Neural crest cell (in vitro differentiated cells): ENCODE data around the gene FAF2. TPM values are rescaled to one million over a fixed set of nuclear protein-coding genes. Genes with fewer than 3 reads are reported as not detected.
A peak's percentile ranks its signal among the peaks of the same experiment; 100 is the strongest.

Experiments used
- DNase-seq: peaks from one replicate; pipeline ENCODE4 v3.0.0; 2021; ENCODE audit warnings: low read depth, mixed read lengths, low spot score
- H3K27ac Mint-ChIP-seq: one replicate; pipeline ENCODE4 v1.8.0; 2021; ENCODE audit warnings: mild to moderate bottlenecking, mixed read lengths; ENCODE audit not compliant: unreplicated experiment
- H3K27me3 Mint-ChIP-seq: 2 replicates; pipeline ENCODE4 v1.8.0; 2021; ENCODE audit warnings: low read depth, mild to moderate bottlenecking, mixed read lengths
- H3K36me3 Mint-ChIP-seq: 2 replicates; pipeline ENCODE4 v1.8.0; 2021; ENCODE audit warnings: low read depth, mild to moderate bottlenecking, mixed read lengths
- H3K4me1 Mint-ChIP-seq: 2 replicates; pipeline ENCODE4 v1.8.0; 2021; ENCODE audit warnings: mixed read lengths
- H3K4me3 Mint-ChIP-seq: one replicate; pipeline ENCODE4 v1.8.0; 2021; ENCODE audit warnings: mild to moderate bottlenecking, mixed read lengths
- H3K9me3 Mint-ChIP-seq: 2 replicates; pipeline ENCODE4 v1.8.0; 2021; ENCODE audit warnings: mixed read lengths
- total RNA-seq: library from RNA; stranded (reverse); gene quantifications from 2 replicates; pipeline ENCODE4 v1.2.1, GENCODE V29; 2021
- TF ChIP-seq, protein P1 (sequence below): fragments of 200-600 bp; sonication (generic); conservative IDR thresholded peaks from 2 replicates; pipeline ENCODE4 v1.5.0; 2021; ENCODE audit warnings: antibody characterized with exemption, mild to moderate bottlenecking

FAF2 gene
- total RNA-seq, 1 donor from 2014 or later, result 50.3 TPM

GRCh38 chr5:176492431-176492830 is 44.2 kb downstream of the FAF2 start:
- H3K27ac Mint-ChIP-seq, result peak overlapping the region; percentile 69
- TF ChIP-seq, protein P1, sequence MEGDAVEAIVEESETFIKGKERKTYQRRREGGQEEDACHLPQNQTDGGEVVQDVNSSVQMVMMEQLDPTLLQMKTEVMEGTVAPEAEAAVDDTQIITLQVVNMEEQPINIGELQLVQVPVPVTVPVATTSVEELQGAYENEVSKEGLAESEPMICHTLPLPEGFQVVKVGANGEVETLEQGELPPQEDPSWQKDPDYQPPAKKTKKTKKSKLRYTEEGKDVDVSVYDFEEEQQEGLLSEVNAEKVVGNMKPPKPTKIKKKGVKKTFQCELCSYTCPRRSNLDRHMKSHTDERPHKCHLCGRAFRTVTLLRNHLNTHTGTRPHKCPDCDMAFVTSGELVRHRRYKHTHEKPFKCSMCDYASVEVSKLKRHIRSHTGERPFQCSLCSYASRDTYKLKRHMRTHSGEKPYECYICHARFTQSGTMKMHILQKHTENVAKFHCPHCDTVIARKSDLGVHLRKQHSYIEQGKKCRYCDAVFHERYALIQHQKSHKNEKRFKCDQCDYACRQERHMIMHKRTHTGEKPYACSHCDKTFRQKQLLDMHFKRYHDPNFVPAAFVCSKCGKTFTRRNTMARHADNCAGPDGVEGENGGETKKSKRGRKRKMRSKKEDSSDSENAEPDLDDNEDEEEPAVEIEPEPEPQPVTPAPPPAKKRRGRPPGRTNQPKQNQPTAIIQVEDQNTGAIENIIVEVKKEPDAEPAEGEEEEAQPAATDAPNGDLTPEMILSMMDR, result no peak
- H3K36me3 Mint-ChIP-seq, result peaks cover 19% of the 10 kb centered on the region
- H3K9me3 Mint-ChIP-seq, result no peaks in the 10 kb centered on the region
- no peaks in the 10 kb centered on the region for H3K4me1 Mint-ChIP-seq
- no peak for DNase-seq
- H3K27me3 Mint-ChIP-seq, result no peaks in the 10 kb centered on the region
- no peak overlapping the region for H3K4me3 Mint-ChIP-seq

DNA sequence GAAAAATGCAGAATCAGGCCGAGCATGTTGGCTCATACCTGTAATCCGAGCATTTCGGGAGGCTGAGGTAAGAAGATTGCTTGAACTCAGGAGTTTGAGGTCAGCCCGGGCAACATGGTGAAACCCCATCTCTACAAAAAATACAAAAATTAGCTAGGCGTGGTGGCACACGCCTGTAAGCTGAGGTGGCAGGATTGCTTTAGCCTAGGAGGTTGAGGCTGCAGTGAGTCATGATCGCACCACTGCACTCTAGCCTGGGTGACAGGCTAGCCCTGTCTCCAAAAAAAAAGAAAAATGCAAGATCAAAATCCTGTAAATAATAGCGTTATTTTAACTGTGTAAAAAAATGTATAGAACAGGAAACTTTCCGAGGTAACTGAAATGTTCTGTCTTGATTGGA is 49.7 kb downstream of the FAF2 start:
- H3K27ac Mint-ChIP-seq, result peak overlapping the region; percentile 27
- H3K4me1 Mint-ChIP-seq, result no peaks in the 10 kb centered on the region

DNA sequence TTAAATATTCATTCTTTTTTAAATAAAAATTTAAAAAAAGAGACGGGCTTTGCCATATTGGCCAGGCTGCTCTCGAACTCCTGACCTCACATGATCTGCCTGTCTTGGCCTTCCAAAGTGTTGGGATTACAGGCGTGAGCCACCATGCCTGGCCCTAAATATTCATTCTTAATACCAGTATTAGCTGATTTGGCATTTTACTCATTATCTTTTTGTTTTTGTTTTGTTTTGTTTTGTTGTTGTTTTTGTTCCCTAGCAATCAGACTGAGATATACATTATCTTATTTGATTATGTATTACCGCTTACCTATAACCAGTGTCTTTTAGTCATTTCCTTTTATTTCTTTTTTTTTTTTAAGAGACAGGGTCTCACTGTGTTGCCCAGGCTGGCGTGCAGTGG is 51.1 kb downstream of the FAF2 start:
- Mint-ChIP-seq H3K27ac (no peak overlapping the region), H3K4me1 (no peaks in the 10 kb centered on the region), H3K4me3 (no peak overlapping the region), H3K27me3 (no peaks in the 10 kb centered on the region), H3K9me3 (no peaks in the 10 kb centered on the region), H3K36me3 (peaks cover 12% of the 10 kb centered on the region)
- no peak for DNase-seq
- TF ChIP-seq, protein P1, result no peak

More for the DNA sequence above, 49.7 kb downstream of the FAF2 start:
- Mint-ChIP-seq H3K27me3 (no peaks in the 10 kb centered on the region), H3K36me3 (peaks cover 12% of the 10 kb centered on the region), H3K9me3 (no peaks in the 10 kb centered on the region), H3K4me3 (no peak overlapping the region)
- DNase-seq, result no peak
- TF ChIP-seq, protein P1, result no peak

- Mint-ChIP-seq H3K36me3 (peaks cover 16% of the 10 kb centered on the region), H3K27ac (no peak overlapping the region), H3K27me3 (no peaks in the 10 kb centered on the region), H3K9me3 (no peaks in the 10 kb centered on the region), H3K4me3 (no peak overlapping the region), H3K4me1 (no peaks in the 10 kb centered on the region)
- TF ChIP-seq, protein P1, result no peak
- no peak for DNase-seq
These were observed 52.3 kb downstream of the FAF2 start for GRCh38 chr5:176500511-176500910.

DNA sequence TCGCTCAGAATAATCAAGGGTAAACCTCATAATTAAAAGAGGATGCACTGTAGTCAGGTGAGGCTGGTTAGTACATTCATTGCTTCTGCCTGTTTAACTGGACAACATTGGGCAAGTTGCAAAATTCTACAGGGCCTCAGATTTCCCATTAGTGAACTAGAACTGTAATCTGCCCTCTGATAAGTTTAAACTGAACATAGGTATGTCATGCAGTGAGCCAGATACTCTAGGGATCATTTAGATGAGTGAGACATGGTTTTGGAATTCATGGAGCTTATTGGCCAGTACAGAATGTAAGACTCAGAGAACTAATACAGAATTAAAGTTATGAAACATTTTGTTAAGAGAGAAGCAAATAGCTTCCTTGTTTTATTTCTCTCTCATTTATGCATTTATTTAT is 53.1 kb downstream of the FAF2 start:
- H3K9me3 Mint-ChIP-seq, result no peaks in the 10 kb centered on the region
- no peak for DNase-seq
- TF ChIP-seq, protein P1, result no peak
- no peaks in the 10 kb centered on the region for H3K4me1 Mint-ChIP-seq
- H3K36me3 Mint-ChIP-seq, result peaks cover 20% of the 10 kb centered on the region
- no peaks in the 10 kb centered on the region for H3K27me3 Mint-ChIP-seq
- H3K4me3 Mint-ChIP-seq, result no peak overlapping the region
- H3K27ac Mint-ChIP-seq, result no peak overlapping the region

DNA sequence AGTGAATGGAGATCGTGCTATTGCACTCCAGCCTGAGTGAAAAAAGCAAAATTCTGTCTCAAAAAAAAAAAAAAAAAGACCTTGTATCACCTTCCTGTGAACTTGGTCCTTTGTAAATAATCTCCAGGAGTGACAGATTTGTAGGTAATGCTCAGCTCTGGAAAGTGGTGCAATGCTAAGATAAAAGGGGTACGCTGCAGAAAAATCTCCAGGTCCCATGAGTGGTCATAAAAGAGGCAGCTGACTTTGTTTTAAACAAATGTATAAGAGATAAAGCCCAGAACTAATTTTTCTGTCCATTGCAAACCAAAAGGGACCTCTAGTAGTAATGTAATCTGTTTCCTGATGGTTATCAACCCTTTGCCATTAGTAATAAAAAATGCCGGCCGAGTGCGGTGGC is 55.3 kb downstream of the FAF2 start:
- no peak overlapping the region for H3K4me3 Mint-ChIP-seq
- no peak overlapping the region for H3K27ac Mint-ChIP-seq
- no peak for DNase-seq
- no peaks in the 10 kb centered on the region for H3K9me3 Mint-ChIP-seq
- TF ChIP-seq, protein P1, result no peak
- H3K36me3 Mint-ChIP-seq, result peaks cover 26% of the 10 kb centered on the region
- no peaks in the 10 kb centered on the region for H3K4me1 Mint-ChIP-seq
- H3K27me3 Mint-ChIP-seq, result no peaks in the 10 kb centered on the region
